HEK293 (cell line): ENCODE data around the gene PLCB3.

Experiments used
- BCL11B ChIP-seq: fragments of 450-650 bp; formaldehyde crosslinking; IDR thresholded peaks from 2 replicates; pipeline ENCODE4 v1.5.1; 2016; ENCODE audit warnings: low read depth, missing biosample characterization, missing genetic modification characterization
- MEIS1 ChIP-seq: sonication (generic); formaldehyde crosslinking; IDR thresholded peaks from 2 replicates; pipeline ENCODE4 v1.8.1; 2022; ENCODE audit warnings: missing genetic modification reagents, mild to moderate bottlenecking, borderline replicate concordance
- SP2 ChIP-seq: fragments of 450-650 bp; formaldehyde crosslinking; IDR thresholded peaks from 2 replicates; pipeline ENCODE4 v1.5.1; 2016; ENCODE audit warnings: missing biosample characterization, missing genetic modification characterization
- SP3 ChIP-seq: fragments of 450-650 bp; formaldehyde crosslinking; IDR thresholded peaks from 2 replicates; pipeline ENCODE4 v1.5.1; 2016; ENCODE audit warnings: missing biosample characterization, missing genetic modification characterization
- SP7 ChIP-seq: fragments of 450-650 bp; formaldehyde crosslinking; IDR thresholded peaks from 2 replicates; pipeline ENCODE4 v1.5.1; 2016; ENCODE audit warnings: missing biosample characterization, missing genetic modification characterization
- ZBTB21 ChIP-seq: fragments of 450-650 bp; formaldehyde crosslinking; IDR thresholded peaks from 2 replicates; pipeline ENCODE4 v1.5.1; 2017; ENCODE audit warnings: missing biosample characterization, missing genetic modification characterization
- ZBTB48 ChIP-seq: fragments of 450-650 bp; formaldehyde crosslinking; IDR thresholded peaks from 2 replicates; pipeline ENCODE4 v1.5.1; 2016; ENCODE audit warnings: missing biosample characterization, missing genetic modification characterization
- ZNF174 ChIP-seq: fragments of 450-650 bp; formaldehyde crosslinking; IDR thresholded peaks from 2 replicates; pipeline ENCODE4 v1.5.0; 2017; ENCODE audit warnings: missing biosample characterization, mild to moderate bottlenecking, missing genetic modification characterization
- ZNF221 ChIP-seq: fragments of 450-650 bp; formaldehyde crosslinking; IDR thresholded peaks from 2 replicates; pipeline ENCODE4 v1.5.1; 2017; ENCODE audit warnings: missing biosample characterization, missing genetic modification characterization, borderline replicate concordance
- ZNF48 ChIP-seq: fragments of 450-650 bp; formaldehyde crosslinking; IDR thresholded peaks from 2 replicates; pipeline ENCODE4 v1.5.1; 2016; ENCODE audit warnings: missing biosample characterization, missing genetic modification characterization
- ZNF514 ChIP-seq: fragments of 450-650 bp; formaldehyde crosslinking; IDR thresholded peaks from 2 replicates; pipeline ENCODE4 v1.5.1; 2016; ENCODE audit warnings: missing biosample characterization, missing genetic modification characterization
- ZNF544 ChIP-seq: fragments of 450-650 bp; formaldehyde crosslinking; IDR thresholded peaks from 2 replicates; pipeline ENCODE4 v1.5.0; 2017; ENCODE audit warnings: missing biosample characterization, missing genetic modification characterization
- ZNF629 ChIP-seq: fragments of 450-650 bp; formaldehyde crosslinking; IDR thresholded peaks from 2 replicates; pipeline ENCODE4 v1.5.1; 2017; ENCODE audit warnings: missing biosample characterization, missing genetic modification characterization
- ZNF658 ChIP-seq: fragments of 450-650 bp; formaldehyde crosslinking; IDR thresholded peaks from 2 replicates; pipeline ENCODE4; 2016; ENCODE audit warnings: missing biosample characterization, missing genetic modification characterization
- ZNF707 ChIP-seq: fragments of 450-650 bp; formaldehyde crosslinking; IDR thresholded peaks from 2 replicates; pipeline ENCODE4 v1.5.1; 2016; ENCODE audit warnings: missing biosample characterization, missing genetic modification characterization
- ZNF837 ChIP-seq: fragments of 450-650 bp; formaldehyde crosslinking; IDR thresholded peaks from 2 replicates; pipeline ENCODE4 v1.5.1; 2016; ENCODE audit warnings: missing biosample characterization, missing genetic modification characterization
- TF ChIP-seq, protein P1 (sequence below): fragments of 450-650 bp; formaldehyde crosslinking; IDR thresholded peaks from 2 replicates; pipeline ENCODE4 v1.5.1; 2017; ENCODE audit warnings: missing biosample characterization, missing genetic modification characterization
- TF ChIP-seq, protein P2 (sequence below): fragments of 450-650 bp; formaldehyde crosslinking; IDR thresholded peaks from 2 replicates; pipeline ENCODE4 v1.5.1; 2017; ENCODE audit warnings: missing biosample characterization, missing genetic modification characterization
- TF ChIP-seq, protein P3 (sequence below): fragments of 450-650 bp; IDR thresholded peaks from 2 replicates; pipeline ENCODE4 v1.5.1; 2018; ENCODE audit warnings: missing biosample characterization, mild to moderate bottlenecking, missing genetic modification characterization
- TF ChIP-seq, protein P4 (sequence below): fragments of 450-650 bp; formaldehyde crosslinking; IDR thresholded peaks from 2 replicates; pipeline ENCODE4 v1.5.1; 2017; ENCODE audit warnings: missing biosample characterization, missing genetic modification characterization
- TF ChIP-seq, protein P5 (sequence below): fragments of 450-650 bp; formaldehyde crosslinking; IDR thresholded peaks from 2 replicates; pipeline ENCODE4 v1.5.1; 2016; ENCODE audit warnings: missing biosample characterization, missing genetic modification characterization
- TF ChIP-seq, protein P6 (sequence below): fragments of 450-650 bp; formaldehyde crosslinking; IDR thresholded peaks from 2 replicates; pipeline ENCODE4 v1.5.1; 2016; ENCODE audit warnings: missing biosample characterization, missing genetic modification characterization
- TF ChIP-seq, protein P7 (sequence below): fragments of 450-650 bp; formaldehyde crosslinking; IDR thresholded peaks from 2 replicates; pipeline ENCODE4 v1.5.1; 2016; ENCODE audit warnings: missing biosample characterization, missing genetic modification characterization
- TF ChIP-seq, protein P8 (sequence below): fragments of 450-650 bp; formaldehyde crosslinking; IDR thresholded peaks from 2 replicates; pipeline ENCODE4 v1.5.1; 2017; ENCODE audit warnings: missing biosample characterization, missing genetic modification characterization

Gene PLCB3

DNA sequence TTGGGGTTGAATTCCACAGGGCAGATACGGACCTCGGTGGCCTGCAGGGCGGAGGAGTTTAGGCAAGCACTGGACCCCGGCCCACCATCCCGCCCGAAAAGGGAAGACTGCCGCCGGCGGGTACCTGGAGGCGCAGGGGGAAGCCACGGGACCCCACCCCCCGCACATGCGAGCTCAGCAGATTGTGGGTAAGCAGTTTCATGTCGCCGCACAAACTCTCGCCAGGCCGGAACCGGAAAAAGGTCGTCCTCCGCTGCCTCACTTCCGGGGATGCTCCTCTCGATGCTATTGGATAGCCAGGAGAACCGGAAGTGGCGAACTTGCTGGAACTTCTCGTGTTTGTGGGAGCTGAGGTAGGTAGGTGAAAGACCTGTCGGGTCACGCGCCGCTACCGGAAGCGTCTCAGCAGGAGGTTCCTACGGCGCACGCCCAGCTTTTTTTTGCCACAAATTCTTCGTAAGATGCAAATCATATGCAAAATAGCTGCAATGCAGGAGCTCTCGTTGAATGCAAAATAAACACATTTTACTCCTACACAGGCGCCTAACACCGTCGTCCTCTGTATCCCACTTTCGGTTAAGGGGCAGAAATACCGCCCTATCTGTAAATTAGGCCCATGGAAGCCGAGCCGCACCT, 66.1 kb downstream of the PLCB3 start, which contains the start of gene TRMT112 (continued):
- TF ChIP-seq ZNF48 (tag by site-specific recombination): no peak
- TF ChIP-seq BCL11B: no peak
- TF ChIP-seq ZNF221 (tag by site-specific recombination): no peak
- TF ChIP-seq, protein P1, sequence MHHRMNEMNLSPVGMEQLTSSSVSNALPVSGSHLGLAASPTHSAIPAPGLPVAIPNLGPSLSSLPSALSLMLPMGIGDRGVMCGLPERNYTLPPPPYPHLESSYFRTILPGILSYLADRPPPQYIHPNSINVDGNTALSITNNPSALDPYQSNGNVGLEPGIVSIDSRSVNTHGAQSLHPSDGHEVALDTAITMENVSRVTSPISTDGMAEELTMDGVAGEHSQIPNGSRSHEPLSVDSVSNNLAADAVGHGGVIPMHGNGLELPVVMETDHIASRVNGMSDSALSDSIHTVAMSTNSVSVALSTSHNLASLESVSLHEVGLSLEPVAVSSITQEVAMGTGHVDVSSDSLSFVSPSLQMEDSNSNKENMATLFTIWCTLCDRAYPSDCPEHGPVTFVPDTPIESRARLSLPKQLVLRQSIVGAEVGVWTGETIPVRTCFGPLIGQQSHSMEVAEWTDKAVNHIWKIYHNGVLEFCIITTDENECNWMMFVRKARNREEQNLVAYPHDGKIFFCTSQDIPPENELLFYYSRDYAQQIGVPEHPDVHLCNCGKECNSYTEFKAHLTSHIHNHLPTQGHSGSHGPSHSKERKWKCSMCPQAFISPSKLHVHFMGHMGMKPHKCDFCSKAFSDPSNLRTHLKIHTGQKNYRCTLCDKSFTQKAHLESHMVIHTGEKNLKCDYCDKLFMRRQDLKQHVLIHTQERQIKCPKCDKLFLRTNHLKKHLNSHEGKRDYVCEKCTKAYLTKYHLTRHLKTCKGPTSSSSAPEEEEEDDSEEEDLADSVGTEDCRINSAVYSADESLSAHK: peak; percentile 73
- TF ChIP-seq, protein P2, sequence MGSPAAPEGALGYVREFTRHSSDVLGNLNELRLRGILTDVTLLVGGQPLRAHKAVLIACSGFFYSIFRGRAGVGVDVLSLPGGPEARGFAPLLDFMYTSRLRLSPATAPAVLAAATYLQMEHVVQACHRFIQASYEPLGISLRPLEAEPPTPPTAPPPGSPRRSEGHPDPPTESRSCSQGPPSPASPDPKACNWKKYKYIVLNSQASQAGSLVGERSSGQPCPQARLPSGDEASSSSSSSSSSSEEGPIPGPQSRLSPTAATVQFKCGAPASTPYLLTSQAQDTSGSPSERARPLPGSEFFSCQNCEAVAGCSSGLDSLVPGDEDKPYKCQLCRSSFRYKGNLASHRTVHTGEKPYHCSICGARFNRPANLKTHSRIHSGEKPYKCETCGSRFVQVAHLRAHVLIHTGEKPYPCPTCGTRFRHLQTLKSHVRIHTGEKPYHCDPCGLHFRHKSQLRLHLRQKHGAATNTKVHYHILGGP: no peak
- no peak for TF ChIP-seq ZNF707
- TF ChIP-seq, protein P3, sequence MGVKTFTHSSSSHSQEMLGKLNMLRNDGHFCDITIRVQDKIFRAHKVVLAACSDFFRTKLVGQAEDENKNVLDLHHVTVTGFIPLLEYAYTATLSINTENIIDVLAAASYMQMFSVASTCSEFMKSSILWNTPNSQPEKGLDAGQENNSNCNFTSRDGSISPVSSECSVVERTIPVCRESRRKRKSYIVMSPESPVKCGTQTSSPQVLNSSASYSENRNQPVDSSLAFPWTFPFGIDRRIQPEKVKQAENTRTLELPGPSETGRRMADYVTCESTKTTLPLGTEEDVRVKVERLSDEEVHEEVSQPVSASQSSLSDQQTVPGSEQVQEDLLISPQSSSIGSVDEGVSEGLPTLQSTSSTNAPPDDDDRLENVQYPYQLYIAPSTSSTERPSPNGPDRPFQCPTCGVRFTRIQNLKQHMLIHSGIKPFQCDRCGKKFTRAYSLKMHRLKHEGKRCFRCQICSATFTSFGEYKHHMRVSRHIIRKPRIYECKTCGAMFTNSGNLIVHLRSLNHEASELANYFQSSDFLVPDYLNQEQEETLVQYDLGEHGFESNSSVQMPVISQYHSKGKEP (tag by site-specific recombination): no peak
- no peak for TF ChIP-seq ZNF514 (tag by site-specific recombination)
- TF ChIP-seq SP3 (tag by site-specific recombination): peak; percentile 48; the same call in 1 of the 2 replicates
- peak; percentile 83 for TF ChIP-seq ZNF629 (tag by site-specific recombination)
- no peak for TF ChIP-seq ZNF174 (tag by site-specific recombination)
- no peak for TF ChIP-seq ZBTB48 (tag by site-specific recombination)
- TF ChIP-seq, protein P4, sequence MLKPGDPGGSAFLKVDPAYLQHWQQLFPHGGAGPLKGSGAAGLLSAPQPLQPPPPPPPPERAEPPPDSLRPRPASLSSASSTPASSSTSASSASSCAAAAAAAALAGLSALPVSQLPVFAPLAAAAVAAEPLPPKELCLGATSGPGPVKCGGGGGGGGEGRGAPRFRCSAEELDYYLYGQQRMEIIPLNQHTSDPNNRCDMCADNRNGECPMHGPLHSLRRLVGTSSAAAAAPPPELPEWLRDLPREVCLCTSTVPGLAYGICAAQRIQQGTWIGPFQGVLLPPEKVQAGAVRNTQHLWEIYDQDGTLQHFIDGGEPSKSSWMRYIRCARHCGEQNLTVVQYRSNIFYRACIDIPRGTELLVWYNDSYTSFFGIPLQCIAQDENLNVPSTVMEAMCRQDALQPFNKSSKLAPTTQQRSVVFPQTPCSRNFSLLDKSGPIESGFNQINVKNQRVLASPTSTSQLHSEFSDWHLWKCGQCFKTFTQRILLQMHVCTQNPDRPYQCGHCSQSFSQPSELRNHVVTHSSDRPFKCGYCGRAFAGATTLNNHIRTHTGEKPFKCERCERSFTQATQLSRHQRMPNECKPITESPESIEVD (tag by site-specific recombination): no peak
- TF ChIP-seq ZNF544 (tag by site-specific recombination): no peak
- TF ChIP-seq, protein P5, sequence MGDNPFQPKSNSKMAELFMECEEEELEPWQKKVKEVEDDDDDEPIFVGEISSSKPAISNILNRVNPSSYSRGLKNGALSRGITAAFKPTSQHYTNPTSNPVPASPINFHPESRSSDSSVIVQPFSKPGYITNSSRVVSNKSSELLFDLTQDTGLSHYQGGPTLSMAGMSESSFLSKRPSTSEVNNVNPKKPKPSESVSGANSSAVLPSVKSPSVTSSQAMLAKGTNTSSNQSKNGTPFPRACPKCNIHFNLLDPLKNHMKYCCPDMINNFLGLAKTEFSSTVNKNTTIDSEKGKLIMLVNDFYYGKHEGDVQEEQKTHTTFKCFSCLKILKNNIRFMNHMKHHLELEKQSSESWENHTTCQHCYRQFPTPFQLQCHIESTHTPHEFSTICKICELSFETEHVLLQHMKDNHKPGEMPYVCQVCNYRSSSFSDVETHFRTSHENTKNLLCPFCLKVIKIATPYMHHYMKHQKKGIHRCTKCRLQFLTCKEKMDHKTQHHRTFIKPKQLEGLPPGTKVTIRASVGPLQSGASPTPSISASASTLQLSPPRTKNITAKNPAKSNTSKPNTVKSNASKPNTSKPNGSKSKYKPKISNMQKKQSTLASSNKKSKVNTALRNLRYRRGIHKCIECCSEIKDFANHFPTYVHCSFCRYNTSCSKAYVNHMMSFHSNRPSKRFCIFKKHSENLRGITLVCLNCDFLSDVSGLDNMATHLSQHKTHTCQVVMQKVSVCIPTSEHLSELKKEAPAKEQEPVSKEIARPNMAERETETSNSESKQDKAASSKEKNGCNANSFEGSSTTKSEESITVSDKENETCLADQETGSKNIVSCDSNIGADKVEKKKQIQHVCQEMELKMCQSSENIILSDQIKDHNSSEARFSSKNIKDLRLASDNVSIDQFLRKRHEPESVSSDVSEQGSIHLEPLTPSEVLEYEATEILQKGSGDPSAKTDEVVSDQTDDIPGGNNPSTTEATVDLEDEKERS: no peak
- TF ChIP-seq, protein P6, sequence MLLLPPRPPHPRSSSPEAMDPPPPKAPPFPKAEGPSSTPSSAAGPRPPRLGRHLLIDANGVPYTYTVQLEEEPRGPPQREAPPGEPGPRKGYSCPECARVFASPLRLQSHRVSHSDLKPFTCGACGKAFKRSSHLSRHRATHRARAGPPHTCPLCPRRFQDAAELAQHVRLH (tag by site-specific recombination): peak; percentile 97
- TF ChIP-seq, protein P7, sequence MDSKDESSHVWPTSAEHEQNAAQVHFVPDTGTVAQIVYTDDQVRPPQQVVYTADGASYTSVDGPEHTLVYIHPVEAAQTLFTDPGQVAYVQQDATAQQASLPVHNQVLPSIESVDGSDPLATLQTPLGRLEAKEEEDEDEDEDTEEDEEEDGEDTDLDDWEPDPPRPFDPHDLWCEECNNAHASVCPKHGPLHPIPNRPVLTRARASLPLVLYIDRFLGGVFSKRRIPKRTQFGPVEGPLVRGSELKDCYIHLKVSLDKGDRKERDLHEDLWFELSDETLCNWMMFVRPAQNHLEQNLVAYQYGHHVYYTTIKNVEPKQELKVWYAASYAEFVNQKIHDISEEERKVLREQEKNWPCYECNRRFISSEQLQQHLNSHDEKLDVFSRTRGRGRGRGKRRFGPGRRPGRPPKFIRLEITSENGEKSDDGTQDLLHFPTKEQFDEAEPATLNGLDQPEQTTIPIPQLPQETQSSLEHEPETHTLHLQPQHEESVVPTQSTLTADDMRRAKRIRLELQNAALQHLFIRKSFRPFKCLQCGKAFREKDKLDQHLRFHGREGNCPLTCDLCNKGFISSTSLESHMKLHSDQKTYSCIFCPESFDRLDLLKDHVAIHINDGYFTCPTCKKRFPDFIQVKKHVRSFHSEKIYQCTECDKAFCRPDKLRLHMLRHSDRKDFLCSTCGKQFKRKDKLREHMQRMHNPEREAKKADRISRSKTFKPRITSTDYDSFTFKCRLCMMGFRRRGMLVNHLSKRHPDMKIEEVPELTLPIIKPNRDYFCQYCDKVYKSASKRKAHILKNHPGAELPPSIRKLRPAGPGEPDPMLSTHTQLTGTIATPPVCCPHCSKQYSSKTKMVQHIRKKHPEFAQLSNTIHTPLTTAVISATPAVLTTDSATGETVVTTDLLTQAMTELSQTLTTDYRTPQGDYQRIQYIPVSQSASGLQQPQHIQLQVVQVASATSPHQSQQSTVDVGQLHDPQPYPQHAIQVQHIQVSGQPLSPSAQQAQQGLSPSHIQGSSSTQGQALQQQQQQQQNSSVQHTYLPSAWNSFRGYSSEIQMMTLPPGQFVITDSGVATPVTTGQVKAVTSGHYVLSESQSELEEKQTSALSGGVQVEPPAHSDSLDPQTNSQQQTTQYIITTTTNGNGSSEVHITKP: 0 out of 2 replicates have a peak, but pooled peaks have one; percentile 57
- no peak for TF ChIP-seq ZNF658 (tag by site-specific recombination)
- peak; percentile 53; the same call in 1 of the 2 replicates for TF ChIP-seq ZBTB21 (tag by site-specific recombination)
- TF ChIP-seq ZNF837 (tag by site-specific recombination): no peak
- TF ChIP-seq, protein P8, sequence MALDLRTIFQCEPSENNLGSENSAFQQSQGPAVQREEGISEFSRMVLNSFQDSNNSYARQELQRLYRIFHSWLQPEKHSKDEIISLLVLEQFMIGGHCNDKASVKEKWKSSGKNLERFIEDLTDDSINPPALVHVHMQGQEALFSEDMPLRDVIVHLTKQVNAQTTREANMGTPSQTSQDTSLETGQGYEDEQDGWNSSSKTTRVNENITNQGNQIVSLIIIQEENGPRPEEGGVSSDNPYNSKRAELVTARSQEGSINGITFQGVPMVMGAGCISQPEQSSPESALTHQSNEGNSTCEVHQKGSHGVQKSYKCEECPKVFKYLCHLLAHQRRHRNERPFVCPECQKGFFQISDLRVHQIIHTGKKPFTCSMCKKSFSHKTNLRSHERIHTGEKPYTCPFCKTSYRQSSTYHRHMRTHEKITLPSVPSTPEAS (tag by site-specific recombination): no peak
- 0 out of 2 replicates have a peak, but pooled peaks have one; percentile 46 for TF ChIP-seq SP7
- TF ChIP-seq MEIS1 (CRISPR knock-in tag): no peak
- peak; percentile 87 for TF ChIP-seq SP2 (tag by site-specific recombination)
